ENCODE measurements around the gene SUSD4.
"Not testable (repeated sequence)": the region's sequence is repeated elsewhere in the genome, so short reads cannot be mapped to it uniquely, and the experiment has no call there.

The SUSD4 gene

DNA sequence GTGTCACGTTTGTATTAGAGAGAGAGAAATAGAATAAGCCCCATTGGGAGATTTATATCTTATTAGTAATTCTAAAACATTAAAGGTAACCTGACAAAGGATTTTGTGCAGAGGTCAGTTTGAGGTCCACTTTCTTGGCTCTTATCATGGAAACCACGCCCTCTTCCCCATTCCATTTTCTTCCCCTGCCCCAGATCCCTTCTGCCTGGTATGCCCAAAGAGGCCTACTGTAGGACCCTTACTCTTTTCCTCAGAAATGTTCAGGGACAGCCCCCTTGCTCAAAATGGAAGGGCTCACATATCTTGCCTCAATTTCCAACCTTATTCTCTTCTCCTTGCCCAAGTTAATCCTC lies 38.8 kb upstream of the SUSD4 start:
- DNase-seq (ENCODE audit: low read depth, low spot score), result no peak
- no peaks in the 10 kb centered on the region for H3K4me1 ChIP-seq (ENCODE audit: insufficient read depth, insufficient read length)
- no peaks in the 10 kb centered on the region for H3K36me3 ChIP-seq (ENCODE audit: insufficient read depth, insufficient read length, low read length)
- TF ChIP-seq YY1 (IDR thresholded peaks at IDR 0.05; ENCODE audit: insufficient read depth, insufficient read length) (no peak), ZNF274 (IDR thresholded peaks at IDR 0.05; ENCODE audit: low read depth, low read length) (no peak), SUZ12 (IDR thresholded peaks at IDR 0.05; ENCODE audit: extremely low read depth, insufficient read depth, insufficient read length) (no peak)
- H3K9ac ChIP-seq (ENCODE audit: insufficient read length, low read depth), result no peak overlapping the region
- no peaks in the 10 kb centered on the region for H3K27me3 ChIP-seq (ENCODE audit: insufficient read depth, insufficient read length)
- no peak overlapping the region for H3K4me3 ChIP-seq (ENCODE audit: insufficient read length, low read depth)
- peaks cover 8% of the 10 kb centered on the region; the same call in 1 of the 2 replicates for H3K9me3 ChIP-seq (ENCODE audit: insufficient read depth, low read length)

DNA sequence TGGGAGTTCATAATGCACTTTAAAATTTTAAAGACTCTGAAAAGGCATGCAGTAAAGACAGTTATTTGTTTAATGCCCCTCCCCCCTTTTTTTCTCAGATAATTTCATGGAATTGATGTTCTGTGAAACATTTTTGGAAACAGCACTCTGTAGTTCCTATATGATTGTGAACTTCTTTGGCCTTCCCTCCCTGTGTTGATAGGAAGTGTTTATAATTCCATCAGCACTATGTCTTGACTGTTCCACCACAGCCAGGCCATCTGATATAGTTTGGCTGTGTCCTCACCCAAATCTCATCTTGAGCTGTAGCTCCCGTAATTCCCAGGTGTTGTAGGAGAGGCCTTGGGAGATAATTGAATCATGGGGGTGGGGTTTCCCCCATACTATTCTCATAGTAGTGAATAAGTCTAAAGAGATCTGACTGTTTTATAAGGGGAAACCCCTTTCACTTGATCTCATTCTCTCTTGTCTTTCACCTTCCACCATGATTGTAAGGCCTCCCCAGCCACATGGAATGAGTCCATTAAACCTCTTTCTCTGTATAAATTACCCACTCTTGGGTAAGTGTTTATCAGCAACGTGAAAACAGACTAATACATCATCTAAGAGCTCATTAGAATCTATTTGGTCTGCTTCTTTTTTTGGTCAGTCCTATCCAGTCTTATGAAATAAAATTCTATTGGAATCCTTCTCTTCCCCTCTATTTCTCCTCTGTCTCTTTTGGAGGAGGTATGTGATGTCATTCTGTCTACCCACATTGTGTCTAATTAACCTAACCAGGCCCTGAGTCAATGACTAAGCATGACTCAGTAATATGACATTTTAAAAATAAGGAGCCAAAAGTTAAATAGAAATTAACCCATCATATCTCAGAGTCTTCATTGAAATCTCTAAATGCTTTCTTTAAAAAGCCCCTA lies 38.2 kb upstream of the SUSD4 start:
- H3K4me3 ChIP-seq (ENCODE audit: insufficient read length, low read depth), result no peak overlapping the region
- no peaks in the 10 kb centered on the region for H3K4me1 ChIP-seq (ENCODE audit: insufficient read depth, insufficient read length)

DNA sequence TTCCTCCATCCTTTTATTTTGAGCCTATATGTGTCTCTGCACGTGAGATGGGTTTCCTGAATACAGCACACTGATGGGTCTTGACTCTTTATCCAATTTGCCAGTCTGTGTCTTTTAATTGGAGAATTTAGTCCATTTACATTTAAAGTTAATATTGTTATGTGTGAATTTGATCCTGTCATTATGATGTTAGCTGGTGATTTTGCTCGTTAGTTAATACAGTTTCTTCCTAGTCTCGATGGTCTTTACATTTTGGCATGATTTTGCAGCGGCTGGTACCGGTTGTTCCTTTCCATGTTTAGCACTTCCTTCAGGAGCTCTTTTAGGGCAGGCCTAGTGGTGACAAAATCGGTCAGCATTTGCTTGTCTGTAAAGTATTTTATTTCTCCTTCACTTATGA lies 35.4 kb upstream of the SUSD4 start:
- not testable (repeated sequence) for H3K36me3 ChIP-seq (ENCODE audit: insufficient read depth, insufficient read length, low read length); DNase-seq (ENCODE audit: low read depth, low spot score); H3K4me1 ChIP-seq (ENCODE audit: insufficient read depth, insufficient read length); H3K9ac ChIP-seq (ENCODE audit: insufficient read length, low read depth); H3K4me3 ChIP-seq (ENCODE audit: insufficient read length, low read depth); H3K27me3 ChIP-seq (ENCODE audit: insufficient read depth, insufficient read length)
- H3K9me3 ChIP-seq (ENCODE audit: insufficient read depth, low read length), result peaks cover 10% of the 10 kb centered on the region; the same call in 1 of the 2 replicates

More for the DNA sequence above, 38.2 kb upstream of the SUSD4 start:
- no peak for TF ChIP-seq SUZ12 (IDR thresholded peaks at IDR 0.05; ENCODE audit: extremely low read depth, insufficient read depth, insufficient read length)
- no peak for TF ChIP-seq YY1 (IDR thresholded peaks at IDR 0.05; ENCODE audit: insufficient read depth, insufficient read length)
- no peak for TF ChIP-seq ZNF274 (IDR thresholded peaks at IDR 0.05; ENCODE audit: low read depth, low read length)
- Histone ChIP-seq H3K9ac (ENCODE audit: insufficient read length, low read depth) (no peak overlapping the region), H3K9me3 (ENCODE audit: insufficient read depth, low read length) (peaks cover 8% of the 10 kb centered on the region; the same call in 1 of the 2 replicates), H3K27me3 (ENCODE audit: insufficient read depth, insufficient read length) (no peaks in the 10 kb centered on the region), H3K36me3 (ENCODE audit: insufficient read depth, insufficient read length, low read length) (no peaks in the 10 kb centered on the region)
- DNase-seq (ENCODE audit: low read depth, low spot score), result no peak

DNA sequence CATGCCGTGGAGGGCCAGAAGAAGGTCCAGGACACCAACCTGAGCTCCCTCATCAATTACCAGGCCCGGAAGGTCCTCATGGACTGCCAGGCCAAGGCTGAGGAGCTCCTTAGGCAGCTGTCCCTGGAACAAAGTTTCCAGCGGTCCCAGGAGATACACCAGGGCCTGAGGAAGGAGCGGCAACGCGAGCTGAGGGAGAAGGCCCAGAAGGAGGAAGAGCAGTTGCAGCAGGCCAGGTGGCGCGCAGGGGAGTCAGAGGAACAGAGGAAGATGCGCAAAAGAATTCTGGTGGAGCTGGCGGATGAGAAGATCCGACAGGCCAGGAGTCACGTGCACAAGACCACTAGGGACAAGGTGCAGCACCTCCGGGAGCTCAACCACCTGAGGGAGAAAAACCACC lies 30.7 kb upstream of the SUSD4 start:
- H3K4me3 ChIP-seq (ENCODE audit: insufficient read length, low read depth), result no peak overlapping the region
- no peak for TF ChIP-seq YY1 (IDR thresholded peaks at IDR 0.05; ENCODE audit: insufficient read depth, insufficient read length)
- TF ChIP-seq SUZ12 (IDR thresholded peaks at IDR 0.05; ENCODE audit: extremely low read depth, insufficient read depth, insufficient read length), result no peak
- no peak for TF ChIP-seq ZNF274 (IDR thresholded peaks at IDR 0.05; ENCODE audit: low read depth, low read length)
- H3K9ac ChIP-seq (ENCODE audit: insufficient read length, low read depth), result no peak overlapping the region
- H3K4me1 ChIP-seq (ENCODE audit: insufficient read depth, insufficient read length), result no peaks in the 10 kb centered on the region
- H3K27me3 ChIP-seq (ENCODE audit: insufficient read depth, insufficient read length), result no peaks in the 10 kb centered on the region
- no peak for DNase-seq (ENCODE audit: low read depth, low spot score)
- no peaks in the 10 kb centered on the region for H3K36me3 ChIP-seq (ENCODE audit: insufficient read depth, insufficient read length, low read length)
- H3K9me3 ChIP-seq (ENCODE audit: insufficient read depth, low read length), result peaks cover 8% of the 10 kb centered on the region; the same call in 1 of the 2 replicates

DNA sequence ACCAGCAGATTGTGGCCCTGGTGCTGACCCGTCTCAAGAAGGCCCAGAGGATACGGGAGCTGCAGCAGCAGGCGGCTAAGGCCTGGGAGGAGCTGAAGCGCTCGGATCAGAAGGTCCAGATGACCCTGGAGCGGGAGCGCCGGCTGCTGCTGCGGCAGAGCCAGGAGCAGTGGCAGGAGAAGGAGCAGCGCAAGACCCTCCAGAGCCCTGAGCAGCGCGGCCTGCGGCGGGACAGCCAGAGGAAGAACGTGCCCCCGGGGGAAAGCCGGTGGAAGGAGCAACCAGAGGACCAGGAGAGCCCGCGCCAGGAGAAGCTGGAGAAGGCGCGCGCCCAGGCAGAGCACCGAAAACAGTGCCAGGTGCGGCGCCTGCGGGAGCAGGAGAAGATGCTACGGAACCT lies 30.3 kb upstream of the SUSD4 start:
- DNase-seq (ENCODE audit: low read depth, low spot score), result no peak

DNA sequence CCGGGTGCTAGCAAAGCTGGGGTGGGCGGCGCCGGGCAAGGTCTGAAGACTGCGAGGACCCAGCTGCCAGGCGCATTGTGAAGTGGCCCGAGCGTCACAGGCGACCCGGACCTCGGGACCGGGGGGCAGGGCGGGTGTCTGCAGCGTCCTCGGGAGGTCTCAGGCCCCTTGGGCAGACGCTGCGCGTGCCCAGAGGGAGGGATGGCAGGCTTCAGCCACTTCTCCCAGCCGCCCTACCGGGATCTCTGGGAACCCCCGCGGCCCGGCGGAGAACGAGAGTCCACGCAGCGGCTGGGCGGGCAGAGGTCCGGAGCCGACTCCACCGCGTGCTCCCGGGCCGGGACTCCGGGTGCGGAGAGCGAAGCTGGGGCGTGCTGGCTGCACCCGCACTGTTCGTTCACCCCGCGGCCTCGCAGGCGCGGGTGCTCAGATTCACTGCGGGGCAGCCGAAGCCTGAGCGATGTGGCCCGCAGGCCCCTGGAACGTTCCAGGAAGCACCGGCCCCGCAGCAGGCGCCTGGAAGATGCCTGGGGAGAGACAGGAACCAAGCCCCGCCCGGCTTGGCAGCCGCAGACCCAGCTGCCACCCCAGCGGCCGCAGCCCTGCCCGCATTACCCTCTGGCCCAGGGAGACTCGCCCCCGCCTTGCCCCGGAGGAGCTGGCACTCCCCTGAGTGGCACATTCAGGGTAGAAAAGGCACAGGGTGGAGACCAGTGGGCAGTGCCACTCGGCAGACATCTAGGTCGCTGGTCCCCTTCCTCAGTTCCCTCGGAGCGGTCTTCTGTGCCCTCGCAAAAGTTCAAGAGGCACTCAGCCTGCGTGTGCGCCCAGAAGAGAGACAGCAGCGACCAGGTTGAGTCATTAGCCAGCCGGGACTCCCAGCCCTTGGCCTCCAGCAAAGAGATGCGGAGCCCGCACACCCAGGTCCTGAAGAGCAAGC lies 29.6 kb upstream of the SUSD4 start, which contains the start of gene CCDC185:
CCDC185 (plus strand) TSS at position 141 of the 940 bp plus-strand sequence; CDS start at position 202, 61 bp downstream.
- no peaks in the 10 kb centered on the region for H3K4me1 ChIP-seq (ENCODE audit: insufficient read depth, insufficient read length)

More for the DNA sequence above, 30.3 kb upstream of the SUSD4 start:
- Histone ChIP-seq H3K9me3 (ENCODE audit: insufficient read depth, low read length) (peaks cover 8% of the 10 kb centered on the region; the same call in 1 of the 2 replicates), H3K4me1 (ENCODE audit: insufficient read depth, insufficient read length) (no peaks in the 10 kb centered on the region), H3K27me3 (ENCODE audit: insufficient read depth, insufficient read length) (no peaks in the 10 kb centered on the region), H3K9ac (ENCODE audit: insufficient read length, low read depth) (no peak overlapping the region), H3K36me3 (ENCODE audit: insufficient read depth, insufficient read length, low read length) (no peaks in the 10 kb centered on the region), H3K4me3 (ENCODE audit: insufficient read length, low read depth) (no peak overlapping the region)
- TF ChIP-seq YY1 (IDR thresholded peaks at IDR 0.05; ENCODE audit: insufficient read depth, insufficient read length), result no peak
- TF ChIP-seq SUZ12 (IDR thresholded peaks at IDR 0.05; ENCODE audit: extremely low read depth, insufficient read depth, insufficient read length), result no peak
- TF ChIP-seq ZNF274 (IDR thresholded peaks at IDR 0.05; ENCODE audit: low read depth, low read length), result no peak

More for the DNA sequence above, 29.6 kb upstream of the SUSD4 start, which contains the start of gene CCDC185:
- DNase-seq (ENCODE audit: low read depth, low spot score), result no peak
- Histone ChIP-seq H3K9ac (ENCODE audit: insufficient read length, low read depth) (no peak within 1 kb of the TSS), H3K36me3 (ENCODE audit: insufficient read depth, insufficient read length, low read length) (no peaks in the 10 kb centered on the region), H3K27me3 (ENCODE audit: insufficient read depth, insufficient read length) (no peaks in the 10 kb centered on the region), H3K4me3 (ENCODE audit: insufficient read length, low read depth) (no peak within 1 kb of the TSS), H3K9me3 (ENCODE audit: insufficient read depth, low read length) (peaks cover 8% of the 10 kb centered on the region; the same call in 1 of the 2 replicates)
- TF ChIP-seq SUZ12 (IDR thresholded peaks at IDR 0.05; ENCODE audit: extremely low read depth, insufficient read depth, insufficient read length) (no peak), ZNF274 (IDR thresholded peaks at IDR 0.05; ENCODE audit: low read depth, low read length) (no peak), YY1 (IDR thresholded peaks at IDR 0.05; ENCODE audit: insufficient read depth, insufficient read length) (no peak)
